Muscle of leg (tissue), 11 donors: ENCODE results near the gene ZSCAN22. TPM values are rescaled to one million over a fixed set of nuclear protein-coding genes. Genes with fewer than 3 reads are reported as not detected.
"Not testable (repeated sequence)": the region's sequence is repeated elsewhere in the genome, so short reads cannot be mapped to it uniquely, and the experiment has no call there.

Experiments used
- DNase-seq: peaks from one replicate; pipeline ENCODE4 v3.0.0; 2013
- H3K27ac ChIP-seq: one replicate; pipeline ENCODE4 v1.5.1; 2013; ENCODE audit warnings: mild to moderate bottlenecking, low read length, control low read depth
- H3K27me3 ChIP-seq: one replicate; pipeline ENCODE4 v1.6.1; 2013; ENCODE audit warnings: low read length; ENCODE audit not compliant: control insufficient read depth, insufficient read depth
- H3K36me3 ChIP-seq: one replicate; pipeline ENCODE4 v1.6.1; 2013; ENCODE audit warnings: low read length; ENCODE audit not compliant: control insufficient read depth, insufficient read depth
- H3K4me1 ChIP-seq: one replicate; pipeline ENCODE4 v1.6.1; 2013; ENCODE audit warnings: low read length; ENCODE audit not compliant: control insufficient read depth, insufficient read depth
- H3K4me3 ChIP-seq: one replicate; pipeline ENCODE4 v1.5.1; 2013; ENCODE audit warnings: low read length, control low read depth
- H3K9me3 ChIP-seq: replicated peaks from 2 replicates; pipeline ENCODE4 v1.6.1; 2013; ENCODE audit warnings: low read depth, low read length; ENCODE audit not compliant: control insufficient read depth
- WGBS: methylation state at CpG from one replicate; pipeline ENCODE4 v1.1.5; 2013; ENCODE audit warnings: missing lambda C conversion rate; ENCODE audit not compliant: insufficient coverage; 5-methylcytosine and 5-hydroxymethylcytosine counted together
- polyA plus RNA-seq, 8 donors: library from polyadenylated mRNA; unstranded; fragments of 120-200 nt; gene quantifications; one replicate each; pipeline versions ENCODE4 v1.2.1 to v1.2.3, GENCODE V29; 2013; ENCODE audit warnings: inconsistent platforms in 1 of 8, low replicate concordance in 1 of 8; ENCODE audit not compliant: insufficient read length in 8 of 8, insufficient read depth in 1 of 8
- total RNA-seq: library from RNA; stranded (reverse); fragments of 120-200 nt; gene quantifications from one replicate; pipeline ENCODE4 v1.2.4, GENCODE V29; 2013

The ZSCAN22 gene
- total and polyA plus RNA-seq, 9 donors: 2.4 to 3.4 (median 3.2) TPM

DNA sequence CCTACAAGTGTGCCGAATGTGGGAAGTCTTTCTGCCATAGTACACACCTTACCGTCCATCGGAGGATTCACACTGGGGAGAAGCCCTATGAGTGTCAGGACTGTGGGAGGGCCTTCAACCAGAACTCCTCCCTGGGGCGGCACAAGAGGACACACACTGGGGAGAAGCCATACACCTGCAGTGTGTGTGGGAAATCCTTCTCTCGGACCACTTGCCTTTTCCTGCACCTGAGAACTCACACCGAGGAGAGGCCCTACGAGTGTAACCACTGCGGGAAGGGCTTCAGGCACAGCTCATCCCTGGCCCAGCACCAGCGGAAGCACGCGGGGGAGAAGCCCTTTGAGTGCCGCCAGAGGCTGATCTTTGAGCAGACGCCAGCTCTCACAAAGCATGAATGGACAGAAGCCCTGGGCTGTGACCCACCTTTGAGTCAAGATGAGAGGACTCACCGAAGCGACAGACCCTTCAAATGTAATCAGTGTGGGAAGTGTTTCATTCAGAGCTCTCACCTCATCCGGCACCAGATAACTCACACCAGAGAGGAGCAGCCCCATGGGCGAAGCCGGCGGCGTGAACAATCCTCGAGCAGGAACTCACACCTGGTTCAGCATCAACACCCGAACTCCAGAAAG, 31.9 kb upstream of the ZSCAN22 start:
- no peak overlapping the region for H3K27ac ChIP-seq
- peaks cover 71% of the 10 kb centered on the region for H3K36me3 ChIP-seq
- 95% methylated on average over 17 of the region's 22 CpGs for WGBS
- H3K4me1 ChIP-seq: no peaks in the 10 kb centered on the region
- H3K4me3 ChIP-seq: no peak overlapping the region
- H3K27me3 ChIP-seq: no peaks in the 10 kb centered on the region
- DNase-seq: no peak
- peaks cover 42% of the 10 kb centered on the region for H3K9me3 ChIP-seq

DNA sequence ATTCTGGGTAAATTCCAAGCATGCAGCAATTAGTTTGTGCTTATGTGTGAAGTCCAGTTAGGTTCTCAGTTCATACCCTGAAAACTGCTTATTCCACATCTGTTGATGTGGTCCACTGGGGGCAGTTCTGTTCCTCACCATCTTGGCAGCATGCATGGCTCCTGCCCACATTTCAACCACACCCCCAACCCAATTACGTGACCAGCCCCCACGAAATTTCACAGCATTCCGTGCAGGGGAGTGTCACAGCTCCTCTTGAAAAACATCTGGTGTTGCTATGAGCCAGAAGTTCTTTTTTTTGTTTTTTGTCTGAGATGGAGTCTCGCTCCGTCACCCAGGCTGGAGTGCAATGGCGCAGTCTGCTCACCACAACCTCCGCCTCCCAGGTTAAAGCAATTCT, 30.7 kb upstream of the ZSCAN22 start:
- DNase-seq: no peak
- H3K27ac ChIP-seq: no peak overlapping the region
- WGBS: no CpG with 5 or more reads among the region's 7 CpGs
- no peaks in the 10 kb centered on the region for H3K27me3 ChIP-seq
- peaks cover 36% of the 10 kb centered on the region for H3K9me3 ChIP-seq
- peaks cover 74% of the 10 kb centered on the region for H3K36me3 ChIP-seq
- no peak overlapping the region for H3K4me3 ChIP-seq
- H3K4me1 ChIP-seq: no peaks in the 10 kb centered on the region

DNA sequence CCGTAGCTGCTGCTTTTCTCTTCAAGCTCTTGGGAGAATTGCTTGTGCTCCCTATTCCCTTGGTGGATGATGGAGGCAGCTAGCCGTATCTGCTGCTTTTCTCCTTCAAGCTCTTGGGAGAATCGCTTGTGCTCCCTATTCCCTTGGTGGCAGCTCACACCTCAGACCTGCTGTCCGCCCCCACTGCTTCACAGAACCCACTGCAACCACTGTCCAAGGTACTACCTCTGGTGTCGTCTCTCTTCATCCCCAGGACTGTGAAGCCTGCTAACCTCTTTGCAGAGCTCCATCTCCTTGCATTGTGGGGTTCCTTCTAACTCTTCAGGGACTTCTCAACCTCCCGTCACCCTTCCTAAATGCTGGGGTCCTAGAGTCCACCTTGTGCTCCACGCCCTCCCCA, 26.2 kb upstream of the ZSCAN22 start:
- DNase-seq: no peak
- H3K36me3 ChIP-seq: peaks cover 34% of the 10 kb centered on the region
- peaks cover 4% of the 10 kb centered on the region for H3K9me3 ChIP-seq
- 88% methylated on average over 7 of the region's 7 CpGs for WGBS
- no peak overlapping the region for H3K27ac ChIP-seq
- H3K4me3 ChIP-seq: no peak overlapping the region
- H3K4me1 ChIP-seq: peaks cover under 1% of the 10 kb centered on the region
- H3K27me3 ChIP-seq: no peaks in the 10 kb centered on the region

DNA sequence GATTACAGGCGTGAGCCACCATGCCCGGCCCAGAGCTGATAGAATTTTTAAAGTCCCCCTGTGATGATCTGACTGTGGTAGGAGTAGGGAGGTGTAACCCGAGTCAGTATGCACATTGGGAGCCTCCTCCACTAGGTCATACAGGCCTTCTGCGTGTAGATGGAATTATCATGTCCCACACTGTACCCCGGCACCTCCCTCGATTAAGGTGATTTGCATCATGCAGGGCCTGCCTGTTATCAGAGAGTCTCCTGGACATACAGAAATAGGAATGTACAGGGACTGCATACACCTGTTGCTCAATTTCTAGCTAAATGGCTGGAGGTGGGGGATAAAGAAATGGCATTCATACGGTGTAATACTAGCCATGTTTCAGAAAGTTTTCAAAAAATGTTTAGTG, 22.5 kb upstream of the ZSCAN22 start:
- no peaks in the 10 kb centered on the region for H3K27me3 ChIP-seq
- peak overlapping the region; percentile 71 for H3K27ac ChIP-seq
- DNase-seq: no peak
- WGBS: 100% methylated on average over 1 of the region's 7 CpGs
- no peaks in the 10 kb centered on the region for H3K9me3 ChIP-seq
- H3K4me1 ChIP-seq: peaks cover 5% of the 10 kb centered on the region
- H3K4me3 ChIP-seq: no peak overlapping the region
- H3K36me3 ChIP-seq: peaks cover 38% of the 10 kb centered on the region

DNA sequence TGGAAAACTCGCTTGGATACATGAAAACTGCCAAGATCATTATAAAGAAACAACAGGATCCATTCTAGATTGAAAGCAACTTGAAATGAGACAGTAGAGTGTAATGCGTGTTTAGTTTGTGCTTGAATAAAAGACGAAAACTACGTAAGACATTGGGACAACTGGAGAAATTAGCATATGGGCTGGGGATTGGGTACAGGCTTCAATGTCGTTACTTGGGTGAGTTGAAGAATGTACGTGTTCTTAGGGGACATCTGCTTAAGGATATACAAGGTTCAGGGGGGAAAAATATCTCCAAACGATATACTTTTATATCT, 22.1 kb upstream of the ZSCAN22 start:
- Histone ChIP-seq H3K4me3 (peak overlapping the region; percentile 99), H3K36me3 (peaks cover 38% of the 10 kb centered on the region), H3K9me3 (no peaks in the 10 kb centered on the region), H3K27me3 (no peaks in the 10 kb centered on the region), H3K27ac (peak overlapping the region; percentile 71), H3K4me1 (peaks cover 5% of the 10 kb centered on the region)
- WGBS: 0% methylated on average over 2 of the region's 7 CpGs
- DNase-seq: no peak

DNA sequence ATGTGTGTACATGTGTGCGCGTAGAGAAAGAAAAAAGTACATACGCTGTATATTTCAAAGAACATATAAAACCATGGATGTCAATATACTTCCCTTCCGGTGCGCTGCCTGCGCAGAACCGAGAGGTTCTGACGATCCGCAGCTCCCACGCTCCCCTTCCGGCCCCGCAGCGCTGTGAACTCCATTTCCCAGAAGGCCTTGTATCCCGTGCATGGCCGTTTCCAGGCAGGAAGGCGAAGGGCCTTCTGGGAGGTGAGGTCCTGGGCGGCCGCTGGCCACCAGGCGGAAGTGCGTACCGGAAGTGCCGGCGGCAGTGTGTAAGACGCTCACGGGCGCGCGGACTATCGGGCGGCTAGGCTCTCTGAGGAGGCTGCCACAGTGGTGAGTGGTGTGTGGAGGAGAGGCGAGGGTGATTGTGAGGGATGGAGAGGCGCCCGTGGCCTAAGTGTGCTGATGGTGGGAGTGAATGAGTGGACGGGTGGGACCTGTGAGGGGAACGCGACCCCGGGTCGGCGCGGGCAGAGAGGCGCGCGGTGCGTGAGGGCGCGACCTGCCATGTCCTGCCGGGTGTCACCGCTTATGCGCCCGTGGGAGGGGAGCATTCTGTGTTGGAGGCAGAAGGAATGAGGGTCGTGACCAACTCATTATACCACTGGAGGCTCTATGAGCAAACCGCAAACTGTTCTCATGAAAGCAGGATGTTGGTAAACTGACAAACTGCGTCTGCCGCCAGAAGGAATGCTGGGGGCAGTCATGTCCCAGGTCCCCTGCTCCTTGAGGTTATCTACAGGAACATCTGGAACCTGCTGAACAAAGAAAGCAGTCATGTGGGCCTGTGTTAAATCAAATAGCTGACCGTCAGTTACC, 21.5 kb upstream of the ZSCAN22 start, which contains the start of gene ERVK3-1:
ERVK3-1 (plus strand) TSS at position 313 of the 867 bp plus-strand sequence. CDS start 6,792 bp downstream, outside the sequence.
- H3K4me3 ChIP-seq: peak within 1 kb of the TSS; percentile 99
- H3K27me3 ChIP-seq: no peaks in the 10 kb centered on the region
- peak; percentile 99 for DNase-seq
- H3K27ac ChIP-seq: peak within 1 kb of the TSS; percentile 94
- H3K4me1 ChIP-seq: peaks cover 5% of the 10 kb centered on the region
- no peaks in the 10 kb centered on the region for H3K9me3 ChIP-seq
- under 1% methylated on average over 38 of the region's 55 CpGs for WGBS
- peaks cover 32% of the 10 kb centered on the region for H3K36me3 ChIP-seq

DNA sequence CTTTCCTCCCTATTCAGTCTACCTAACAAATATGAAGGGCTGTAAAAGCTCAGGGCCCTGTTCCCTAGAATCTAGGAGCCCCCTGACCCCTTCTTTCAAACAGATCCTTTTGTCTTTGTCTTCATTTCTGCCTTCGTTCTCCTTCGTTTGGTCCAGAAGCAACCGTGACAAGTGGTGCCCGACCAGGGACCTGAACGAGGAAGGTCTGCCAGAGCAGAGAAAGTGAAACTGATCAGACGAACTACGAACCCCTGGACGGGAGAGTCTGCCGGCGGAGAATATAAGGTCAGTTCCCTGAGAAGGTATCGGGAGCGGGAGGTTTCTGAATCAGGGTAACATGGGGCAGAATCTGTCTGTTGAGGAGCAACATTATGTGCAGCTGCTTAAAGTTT, 20.9 kb upstream of the ZSCAN22 start:
- H3K27me3 ChIP-seq: no peaks in the 10 kb centered on the region
- H3K9me3 ChIP-seq: no peaks in the 10 kb centered on the region
- 58% methylated on average over 12 of the region's 12 CpGs for WGBS
- peaks cover 5% of the 10 kb centered on the region for H3K4me1 ChIP-seq
- peak overlapping the region; percentile 99 for H3K4me3 ChIP-seq
- no peak for DNase-seq
- H3K27ac ChIP-seq: peak overlapping the region; percentile 94
- H3K36me3 ChIP-seq: peaks cover 26% of the 10 kb centered on the region

DNA sequence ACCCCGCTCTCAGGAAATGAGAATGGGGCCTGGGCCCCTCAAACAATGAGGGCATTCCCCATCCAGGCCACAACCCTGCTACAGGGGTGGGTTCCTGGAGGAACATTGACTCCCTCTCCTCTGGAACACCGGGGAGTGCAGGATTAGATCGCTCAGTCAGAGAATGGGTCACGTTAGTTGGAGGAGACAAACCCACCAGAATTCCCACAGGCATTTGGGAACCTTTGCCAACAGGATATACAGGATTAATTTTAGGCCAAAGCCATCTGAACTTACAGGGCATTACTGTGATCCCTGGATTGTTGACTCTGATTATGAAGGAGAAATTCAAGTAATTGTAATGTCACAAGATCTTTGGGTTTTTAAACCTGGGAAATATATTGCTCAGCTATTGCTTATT, 19.1 kb upstream of the ZSCAN22 start:
- peaks cover 36% of the 10 kb centered on the region for H3K36me3 ChIP-seq
- no peak overlapping the region for H3K27ac ChIP-seq
- peaks cover 5% of the 10 kb centered on the region for H3K4me1 ChIP-seq
- no peak overlapping the region for H3K4me3 ChIP-seq
- DNase-seq: no peak
- no peaks in the 10 kb centered on the region for H3K27me3 ChIP-seq
- WGBS: 80% methylated on average over 2 of the region's 4 CpGs
- H3K9me3 ChIP-seq: no peaks in the 10 kb centered on the region

DNA sequence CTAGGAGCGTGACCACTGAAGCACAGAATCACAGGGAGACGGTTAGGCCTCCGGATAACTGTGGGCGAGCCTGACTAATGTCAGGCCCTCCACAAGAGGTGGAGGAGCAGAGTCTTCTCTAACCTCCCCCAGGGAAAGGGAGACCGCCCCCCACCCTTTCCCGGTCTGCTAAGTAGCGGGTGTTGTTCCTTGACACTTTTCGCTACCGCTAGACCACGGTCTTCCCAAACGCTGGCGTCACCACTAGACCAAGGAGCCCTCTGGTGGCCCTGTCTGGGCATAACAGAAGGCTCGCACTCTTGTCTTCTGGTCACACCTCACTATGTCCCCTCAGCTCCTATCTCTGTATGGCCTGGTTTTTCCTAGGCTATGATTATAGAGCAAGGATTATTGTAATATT, 16.1 kb upstream of the ZSCAN22 start:
- H3K27ac ChIP-seq, H3K4me1 ChIP-seq, H3K27me3 ChIP-seq, H3K4me3 ChIP-seq, H3K9me3 ChIP-seq: not testable (repeated sequence)
- peak; percentile 27 for DNase-seq
- peaks cover 59% of the 10 kb centered on the region for H3K36me3 ChIP-seq
- no CpG with 5 or more reads among the region's 13 CpGs for WGBS

DNA sequence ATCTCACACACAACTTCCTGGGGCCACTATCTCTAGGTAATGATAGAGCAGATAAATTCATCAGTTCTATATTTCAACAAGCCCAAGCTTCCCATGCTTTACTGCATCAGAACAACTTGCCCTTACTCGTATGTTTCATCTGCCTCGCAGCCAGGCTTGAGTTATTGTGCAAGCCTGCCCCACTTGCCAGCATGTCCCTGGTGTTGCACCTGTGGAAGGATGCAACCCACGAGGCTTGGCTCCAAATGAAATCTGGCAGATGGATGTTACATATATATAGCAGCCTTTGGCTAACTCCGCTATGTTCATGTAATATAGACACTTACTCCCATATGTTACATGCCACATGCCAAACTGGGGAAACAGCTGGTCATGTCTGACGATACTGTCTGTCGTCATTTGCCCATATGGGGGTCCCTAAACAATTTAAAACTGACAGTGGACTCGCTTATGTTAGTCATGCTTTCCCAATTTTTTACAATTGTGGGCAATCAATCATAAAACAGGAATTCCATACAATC, 15.4 kb upstream of the ZSCAN22 start:
- Histone ChIP-seq H3K4me3 (no peak overlapping the region), H3K36me3 (peaks cover 63% of the 10 kb centered on the region), H3K4me1 (no peaks in the 10 kb centered on the region), H3K27me3 (no peaks in the 10 kb centered on the region), H3K27ac (no peak overlapping the region), H3K9me3 (no peaks in the 10 kb centered on the region)
- DNase-seq: no peak
- 89% methylated on average over 5 of the region's 7 CpGs for whole genome bisulfite sequencing
